Naive thymus-derived CD8-positive, alpha-beta T cell (primary cell): ENCODE data around the gene PADI2. TPM values are rescaled to one million over a fixed set of nuclear protein-coding genes. Genes with fewer than 3 reads are reported as not detected.

Experiments used
- ATAC-seq, 2 donors: fragments of 150-1000 bp; cut with Tn5 transposase in 1 of 2; sonication (Bioruptor Pico), chemical (Tn5 transposase) in 1 of 2; 1 replicate in 1 of 2; 2 replicates in 1 of 2; pipeline ENCODE4 v1.10.0; 2021; ENCODE audit warnings: mild to moderate bottlenecking in 2 of 2, moderate library complexity in 2 of 2
- POLR2A ChIA-PET: fragments of 350-600 bp; sonication (Branson Sonifier 250); formaldehyde crosslinking; loops from one replicate; lab custom pipeline; 2021; ENCODE audit warnings: antibody characterized with exemption; lab: Charles Lee
- DNase-seq, 10 donors: peaks; one replicate each; pipeline versions ENCODE4 v3.0.0 to v3.0.0-alpha.2; 2020 to 2022
- H3K27ac Mint-ChIP-seq, 10 donors: one replicate each; pipeline ENCODE4 v1.8.0; 2020 to 2022; ENCODE audit warnings: mild to moderate bottlenecking in 10 of 10, mixed read lengths in 10 of 10, moderate library complexity in 4 of 10, inconsistent platforms in 1 of 10
- H3K27me3 Mint-ChIP-seq, 5 donors: one replicate each; pipeline ENCODE4 v1.8.0; 2021 to 2022; ENCODE audit warnings: mixed read lengths in 5 of 5
- H3K36me3 Mint-ChIP-seq, 3 donors: one replicate each; pipeline ENCODE4 v1.8.0; 2020 to 2022; ENCODE audit warnings: mixed read lengths in 3 of 3, mild to moderate bottlenecking in 2 of 3, inconsistent platforms in 1 of 3
- H3K4me1 Mint-ChIP-seq, 4 donors: one replicate each; pipeline ENCODE4 v1.8.0; 2021 to 2022; ENCODE audit warnings: mixed read lengths in 4 of 4
- H3K4me3 Mint-ChIP-seq, 10 donors: one replicate each; pipeline ENCODE4 v1.8.0; 2020 to 2022; ENCODE audit warnings: mild to moderate bottlenecking in 10 of 10, mixed read lengths in 10 of 10, moderate library complexity in 6 of 10, inconsistent platforms in 1 of 10
- H3K9me3 Mint-ChIP-seq, 9 donors: one replicate each; pipeline ENCODE4 v1.8.0; 2020 to 2022; ENCODE audit warnings: mixed read lengths in 9 of 9, mild to moderate bottlenecking in 3 of 9, inconsistent platforms in 1 of 9, moderate library complexity in 1 of 9
- polyA plus RNA-seq, 3 donors: library from polyadenylated mRNA; unstranded; fragments of 300-500 nt; fragmentation: Illumina TruSeq; gene quantifications; one replicate each; pipeline ENCODE4 v1.2.3, GENCODE V29; 2021
- total RNA-seq, 8 experiments: library from RNA in 2 of 8; stranded (reverse) in 2 of 8; gene quantifications; one replicate each; pipeline ENCODE4 v1.2.3 and lab custom pipeline; 2021 to 2026

The PADI2 gene
- total and polyA plus RNA-seq, 5 experiments from 2014 or later, result 0.06 TPM; not detected in 4

DNA sequence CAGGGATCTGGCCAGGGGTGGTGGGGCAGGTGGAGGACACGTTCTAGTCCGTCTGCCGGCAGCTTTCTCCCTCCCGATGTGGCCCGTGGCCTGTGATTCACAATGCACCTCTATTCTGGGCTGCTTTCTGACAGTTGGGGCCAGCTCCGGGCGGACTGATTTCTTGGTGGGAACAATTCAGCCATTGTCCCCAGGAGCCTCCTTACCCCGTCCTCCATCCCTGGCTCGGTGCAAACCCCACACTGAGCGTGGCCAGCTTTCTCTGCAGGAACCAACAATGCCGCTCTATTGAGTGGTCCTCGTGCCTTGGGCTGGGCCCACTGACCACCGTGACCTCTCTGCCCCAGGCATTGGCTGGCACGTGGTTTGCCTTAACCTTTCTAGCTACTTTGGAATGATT is 29.7 kb downstream of the PADI2 start:
- peaks cover 0 to 4% (median 2%) of the 10 kb centered on the region in 9 donors for H3K9me3 Mint-ChIP-seq
- H3K36me3 Mint-ChIP-seq, result no peaks in the 10 kb centered on the region
- no peak overlapping the region for H3K4me3 Mint-ChIP-seq
- no peaks in the 10 kb centered on the region for H3K4me1 Mint-ChIP-seq
- peaks cover 0 to 12% (median 4%) of the 10 kb centered on the region in 5 donors for H3K27me3 Mint-ChIP-seq
- no peak overlapping the region for H3K27ac Mint-ChIP-seq
- DNase-seq (no peak), ATAC-seq (no peak)
- POLR2A ChIA-PET, result no interaction called here

DNA sequence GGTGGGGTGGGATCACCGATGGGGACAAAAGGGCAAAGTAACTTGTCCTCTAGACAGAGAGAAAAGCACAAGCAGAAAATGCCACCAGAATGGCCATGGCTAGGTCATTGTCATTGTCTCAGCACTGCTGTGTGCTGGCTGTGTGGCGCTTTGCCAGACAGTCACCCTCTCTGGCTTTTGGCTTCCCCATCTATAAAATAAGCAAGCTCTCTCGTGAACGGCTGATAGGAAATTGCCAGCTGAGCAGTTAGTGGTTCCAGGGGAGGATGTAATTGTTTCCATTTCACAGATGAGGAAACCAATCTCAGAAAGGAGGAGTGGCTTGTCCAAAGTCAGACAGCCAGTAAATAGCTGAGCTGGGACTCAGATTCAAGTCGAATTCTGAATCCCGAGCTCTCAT is 32.5 kb downstream of the PADI2 start:
- Mint-ChIP-seq H3K9me3 (peaks cover 0 to 2% (median 0%) of the 10 kb centered on the region in 9 donors), H3K4me3 (no peak overlapping the region), H3K27me3 (peaks cover 0 to 17% (median 8%) of the 10 kb centered on the region in 5 donors), H3K36me3 (no peaks in the 10 kb centered on the region), H3K4me1 (no peaks in the 10 kb centered on the region), H3K27ac (no peak overlapping the region)
- ATAC-seq, result no peak
- no peak for DNase-seq
- POLR2A ChIA-PET, result no interaction called here

DNA sequence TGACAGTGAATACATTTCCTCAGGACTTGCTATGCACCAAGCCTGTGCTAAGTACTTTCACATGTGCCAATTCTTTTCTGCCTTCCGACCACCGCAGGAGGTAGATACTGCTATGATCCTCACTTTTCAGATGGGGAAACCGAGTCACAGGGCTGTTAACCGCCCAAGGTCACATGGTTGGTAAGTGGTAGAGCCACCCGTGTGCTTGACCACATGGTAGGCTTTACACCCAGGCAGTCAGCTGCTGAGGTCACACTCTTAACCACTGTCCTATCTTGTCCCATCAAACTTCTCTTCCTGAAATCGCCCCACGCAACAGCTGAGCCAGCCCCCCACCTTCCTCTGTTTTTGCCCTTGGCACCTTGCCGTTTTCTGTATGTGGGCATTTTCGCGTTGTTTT is 34.5 kb downstream of the PADI2 start:
- Mint-ChIP-seq H3K4me3 (no peak overlapping the region), H3K27me3 (peaks cover 0 to 15% (median 4%) of the 10 kb centered on the region in 5 donors), H3K36me3 (no peaks in the 10 kb centered on the region), H3K4me1 (no peaks in the 10 kb centered on the region), H3K27ac (no peak overlapping the region), H3K9me3 (no peaks in the 10 kb centered on the region)
- POLR2A ChIA-PET, result no interaction called here
- DNase-seq (no peak), ATAC-seq (no peak)

GRCh38 chr1:17082761-17083160 is 36.5 kb downstream of the PADI2 start:
- ATAC-seq (no peak), DNase-seq (no peak)
- POLR2A ChIA-PET, result no interaction called here
- Mint-ChIP-seq H3K9me3 (no peaks in the 10 kb centered on the region), H3K4me3 (no peak overlapping the region), H3K27me3 (peaks cover 0 to 13% (median 7%) of the 10 kb centered on the region in 5 donors), H3K4me1 (peaks cover 0 to 2% (median 0%) of the 10 kb centered on the region in 4 donors), H3K36me3 (no peaks in the 10 kb centered on the region), H3K27ac (no peak overlapping the region)

GRCh38 chr1:17081439-17081838 is 37.8 kb downstream of the PADI2 start:
- Mint-ChIP-seq H3K27ac (no peak overlapping the region), H3K9me3 (no peaks in the 10 kb centered on the region), H3K36me3 (no peaks in the 10 kb centered on the region), H3K4me3 (no peak overlapping the region), H3K27me3 (peaks cover 0 to 15% (median 7%) of the 10 kb centered on the region in 5 donors), H3K4me1 (peaks cover 0 to 2% (median 0%) of the 10 kb centered on the region in 4 donors)
- DNase-seq (no peak), ATAC-seq (no peak)
- POLR2A ChIA-PET, result no interaction called here

GRCh38 chr1:17080880-17081279 is 38.4 kb downstream of the PADI2 start:
- POLR2A ChIA-PET, result no interaction called here
- peaks cover 0 to 2% (median 0%) of the 10 kb centered on the region in 4 donors for H3K4me1 Mint-ChIP-seq
- ATAC-seq, result no peak
- H3K27ac Mint-ChIP-seq, result no peak overlapping the region
- no peak overlapping the region for H3K4me3 Mint-ChIP-seq
- DNase-seq, result no peak
- peaks cover 0 to 15% (median 7%) of the 10 kb centered on the region in 5 donors for H3K27me3 Mint-ChIP-seq
- no peaks in the 10 kb centered on the region for H3K9me3 Mint-ChIP-seq
- no peaks in the 10 kb centered on the region for H3K36me3 Mint-ChIP-seq

DNA sequence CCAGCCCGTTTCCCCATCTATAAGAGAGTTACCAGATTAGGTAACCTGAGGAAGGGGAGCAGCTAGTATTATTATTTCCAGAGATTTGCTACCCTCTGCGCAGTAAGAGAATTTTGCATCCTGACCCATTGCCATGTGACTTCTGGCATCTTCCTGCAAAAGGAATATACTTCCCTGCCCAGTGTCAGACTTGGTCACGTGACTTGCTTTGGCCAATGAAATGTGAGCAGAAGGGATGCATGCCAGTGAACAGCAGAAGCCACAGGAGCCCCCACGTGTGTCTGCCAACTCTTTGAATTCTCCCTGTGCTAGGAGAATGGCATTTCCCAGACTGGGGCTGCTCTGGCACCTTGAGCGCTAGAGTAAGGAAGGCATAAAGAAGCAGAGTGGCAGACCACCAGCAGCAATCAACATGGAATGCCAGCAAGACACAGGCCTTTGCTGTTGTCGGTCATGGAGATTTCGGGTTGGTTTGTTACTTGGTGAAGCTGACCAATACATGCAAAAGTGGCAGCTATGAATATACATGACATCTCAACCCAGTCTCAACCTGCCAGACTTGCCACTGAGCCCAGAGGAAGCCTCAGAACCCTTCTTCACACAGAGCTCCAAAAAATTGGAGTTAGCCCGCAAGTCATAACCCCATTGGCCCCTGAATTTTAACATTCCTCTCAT is 39.0 kb downstream of the PADI2 start:
- Mint-ChIP-seq H3K36me3 (no peaks in the 10 kb centered on the region), H3K4me3 (no peak overlapping the region), H3K4me1 (peaks cover 0 to 3% (median 0%) of the 10 kb centered on the region in 4 donors), H3K27ac (no peak overlapping the region), H3K9me3 (no peaks in the 10 kb centered on the region), H3K27me3 (peaks cover 0 to 13% (median 9%) of the 10 kb centered on the region in 5 donors)
- ATAC-seq, result no peak
- POLR2A ChIA-PET, result no interaction called here
- no peak for DNase-seq

GRCh38 chr1:17078991-17079868 is 40.0 kb downstream of the PADI2 start:
- Mint-ChIP-seq H3K4me1 (peaks cover 0 to 3% (median 0%) of the 10 kb centered on the region in 4 donors), H3K4me3 (no peak overlapping the region), H3K27me3 (peaks cover 0 to 7% (median 2%) of the 10 kb centered on the region in 5 donors), H3K36me3 (no peaks in the 10 kb centered on the region), H3K27ac (no peak overlapping the region), H3K9me3 (no peaks in the 10 kb centered on the region)
- no peak for DNase-seq
- POLR2A ChIA-PET, result no interaction called here
- no peak for ATAC-seq

GRCh38 chr1:17075470-17076255 is 43.6 kb downstream of the PADI2 start:
- peaks cover 0 to 3% (median 0%) of the 10 kb centered on the region in 4 donors for H3K4me1 Mint-ChIP-seq
- no peaks in the 10 kb centered on the region for H3K9me3 Mint-ChIP-seq
- no peaks in the 10 kb centered on the region for H3K36me3 Mint-ChIP-seq
- H3K4me3 Mint-ChIP-seq, result no peak overlapping the region
- ATAC-seq (no peak), DNase-seq (no peak)
- H3K27me3 Mint-ChIP-seq, result peaks cover 0 to 6% (median 0%) of the 10 kb centered on the region in 5 donors
- POLR2A ChIA-PET, result no interaction called here
- H3K27ac Mint-ChIP-seq, result no peak overlapping the region

DNA sequence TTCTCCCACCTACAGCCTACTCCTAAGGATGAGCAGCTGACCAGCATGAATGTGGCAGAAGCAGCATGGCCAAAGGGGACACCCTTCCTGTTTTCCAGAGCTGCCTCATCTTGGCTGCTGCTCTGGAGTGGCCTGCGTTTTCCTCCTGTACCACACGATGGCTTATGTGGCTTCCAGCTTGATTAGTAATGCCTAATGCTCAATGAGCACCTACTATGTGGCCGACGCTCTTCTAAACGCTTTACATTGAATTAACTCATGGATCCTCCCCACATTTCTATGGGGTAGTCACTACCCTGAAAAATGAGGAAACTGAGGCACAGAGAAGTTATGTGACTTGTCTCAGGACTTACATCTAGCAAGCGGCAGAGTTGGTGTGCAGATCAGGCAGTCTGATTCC is 47.5 kb downstream of the PADI2 start:
- no peak overlapping the region for H3K27ac Mint-ChIP-seq
- H3K4me3 Mint-ChIP-seq, result no peak overlapping the region
- DNase-seq, result no peak
- ATAC-seq, result no peak
- no peaks in the 10 kb centered on the region for H3K9me3 Mint-ChIP-seq
- POLR2A ChIA-PET, result no interaction called here
- H3K4me1 Mint-ChIP-seq, result peaks cover 0 to 3% (median 2%) of the 10 kb centered on the region in 4 donors
- H3K27me3 Mint-ChIP-seq, result peaks cover 0 to 2% (median 0%) of the 10 kb centered on the region in 5 donors
- no peaks in the 10 kb centered on the region for H3K36me3 Mint-ChIP-seq

DNA sequence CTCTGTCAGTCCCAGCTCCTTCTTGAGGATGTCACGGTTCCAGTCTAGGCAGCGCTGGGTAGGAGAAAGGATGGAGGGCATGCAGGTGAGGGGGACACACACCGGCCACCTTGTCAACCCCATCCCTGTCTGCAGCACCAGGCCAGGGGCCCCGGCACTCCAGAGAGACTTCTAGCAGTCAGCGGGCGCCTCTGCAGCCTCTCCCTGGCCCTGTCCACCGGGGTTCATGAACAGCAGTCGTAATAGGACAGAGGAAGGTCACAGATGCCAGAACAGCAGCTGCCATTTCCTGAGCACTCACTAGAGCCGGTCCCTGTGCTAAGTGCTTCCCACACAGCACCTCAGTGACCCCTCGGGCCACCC is 49.1 kb downstream of the PADI2 start:
- Mint-ChIP-seq H3K4me3 (no peak overlapping the region), H3K9me3 (no peaks in the 10 kb centered on the region), H3K36me3 (no peaks in the 10 kb centered on the region), H3K4me1 (peaks cover 0 to 6% (median 4%) of the 10 kb centered on the region in 4 donors), H3K27me3 (no peaks in the 10 kb centered on the region), H3K27ac (no peak overlapping the region)
- DNase-seq, result no peak
- no peak for ATAC-seq
- POLR2A ChIA-PET, result interaction anchor here (0.7 kb wide), 1 partner anchor 1583 kb away, joined by 3 read pairs; no protein-coding TSS in a partner anchor

- DNase-seq, result no peak
- peaks cover 0 to 5% (median 0%) of the 10 kb centered on the region in 9 donors for H3K9me3 Mint-ChIP-seq
- POLR2A ChIA-PET, result interaction anchor here (0.7 kb wide), 1 partner anchor 1583 kb away, joined by 3 read pairs; no protein-coding TSS in a partner anchor
- no peak for ATAC-seq
- H3K27ac Mint-ChIP-seq, result no peak overlapping the region
- no peaks in the 10 kb centered on the region for H3K27me3 Mint-ChIP-seq
- H3K4me1 Mint-ChIP-seq, result peaks cover 0 to 6% (median 4%) of the 10 kb centered on the region in 4 donors
- peaks cover 0 to 2% (median 0%) of the 10 kb centered on the region in 3 donors for H3K36me3 Mint-ChIP-seq
- H3K4me3 Mint-ChIP-seq, result no peak overlapping the region
These were observed 49.6 kb downstream of the PADI2 start for GRCh38 chr1:17069452-17070162.
